ENCODE results near the gene IRF9. TPM values are rescaled to one million over a fixed set of nuclear protein-coding genes. Genes with fewer than 3 reads are reported as not detected.

Gene IRF9
- total RNA-seq, 1 donor from 2014 or later = 43.4 TPM

- no peak for DNase-seq
These were observed 17.5 kb downstream of the IRF9 start for GRCh38 chr14:24178399-24179178.

DNA sequence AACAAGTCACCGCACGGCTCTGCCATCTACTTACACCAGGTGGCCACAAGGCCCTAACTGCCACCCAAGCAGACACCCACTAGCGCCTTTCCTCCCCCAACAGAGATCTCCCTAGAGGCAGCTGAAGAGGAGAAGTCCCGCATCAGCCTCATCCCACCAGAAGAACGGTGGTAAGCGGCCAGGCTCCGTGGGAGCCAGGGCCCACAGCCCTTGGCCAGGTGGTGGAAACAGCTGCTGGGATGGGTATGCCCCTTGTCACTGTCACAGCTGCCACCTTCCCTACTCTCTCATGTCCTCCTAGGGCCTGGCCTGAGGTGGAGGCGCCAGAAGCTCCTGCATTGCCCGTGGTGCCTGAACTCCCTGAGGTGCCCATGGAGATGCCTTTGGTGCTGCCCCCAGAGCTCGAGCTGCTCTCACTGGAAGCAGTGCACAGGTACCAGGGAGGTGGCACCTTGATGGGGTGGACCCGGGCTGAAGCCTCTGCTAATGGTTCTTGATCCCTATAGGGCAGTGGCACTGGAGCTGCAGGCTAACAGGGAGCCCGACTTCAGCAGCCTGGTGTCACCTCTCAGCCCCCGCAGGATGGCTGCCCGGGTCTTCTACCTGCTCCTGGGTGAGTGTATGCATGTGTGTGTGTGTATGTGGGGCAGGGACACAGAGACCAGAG, 18.4 kb downstream of the IRF9 start:
- DNase-seq = no peak

DNA sequence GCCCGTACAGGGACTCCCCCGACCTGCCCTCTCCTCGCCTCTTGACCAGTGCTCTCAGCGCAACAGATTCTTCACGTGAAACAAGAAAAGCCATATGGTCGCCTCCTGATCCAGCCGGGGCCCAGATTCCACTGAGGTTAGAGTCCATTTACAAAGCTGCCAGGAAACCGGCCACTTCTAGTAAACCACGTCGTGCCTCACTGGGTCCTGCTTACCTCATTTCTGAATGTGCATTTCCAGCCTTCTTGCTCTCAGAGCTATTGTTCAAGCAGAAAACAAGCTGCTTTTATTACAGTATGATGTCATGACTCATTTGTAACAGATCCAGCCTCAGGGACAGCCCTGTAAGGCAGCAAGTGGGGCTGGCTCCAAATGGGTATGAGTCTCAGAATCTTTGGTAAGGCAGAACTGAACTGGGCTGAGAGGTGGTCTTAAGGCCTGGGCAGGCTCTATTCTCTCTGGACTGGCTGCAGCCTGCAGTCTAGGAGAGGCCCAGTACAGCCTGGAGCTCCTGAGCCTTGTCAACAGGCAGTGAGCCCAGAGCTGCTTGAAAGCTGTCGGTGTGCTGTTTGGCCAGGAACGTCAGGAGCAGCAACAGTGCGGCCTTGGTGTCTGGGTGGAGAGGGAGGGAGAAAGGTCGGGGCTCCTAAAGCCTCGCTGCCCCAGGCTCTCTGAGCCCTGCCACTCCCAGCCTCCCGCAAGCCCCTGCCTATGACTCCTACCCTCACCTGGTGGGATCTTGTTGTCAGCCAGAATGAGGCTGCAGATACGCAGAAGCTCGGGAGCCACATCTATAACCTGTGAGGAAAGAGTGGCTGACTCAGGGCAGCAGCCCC, 19.1 kb downstream of the IRF9 start:
- no peak for DNase-seq

GRCh38 chr14:24181371-24182077, 20.5 kb downstream of the IRF9 start:
- no peak for DNase-seq

- no peak for DNase-seq
These were observed 21.2 kb downstream of the IRF9 start for GRCh38 chr14:24182110-24182882.

DNA sequence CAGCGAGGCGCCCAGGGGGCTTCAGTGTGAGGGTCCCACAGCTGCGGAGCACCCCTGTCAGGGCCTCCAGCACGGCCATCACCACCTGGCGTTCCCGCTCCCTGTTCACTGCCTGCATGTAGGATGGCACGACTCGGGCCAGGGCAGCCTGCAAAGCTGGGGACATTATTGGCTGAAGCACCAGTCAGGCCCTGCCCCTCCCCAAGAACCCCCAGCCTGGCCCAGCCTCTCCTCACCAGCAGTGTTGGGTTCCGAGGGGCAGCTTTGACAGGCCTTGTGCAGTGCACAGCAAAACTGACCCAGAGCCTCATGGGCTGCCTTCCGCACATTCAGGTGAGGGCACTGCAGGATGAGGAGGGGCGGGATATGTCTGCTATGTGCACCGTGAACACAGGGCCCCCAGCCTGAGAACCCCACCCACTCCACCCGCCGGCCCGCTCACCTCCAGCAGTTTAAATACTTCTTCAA, 22.0 kb downstream of the IRF9 start:
- DNase-seq = no peak

DNA sequence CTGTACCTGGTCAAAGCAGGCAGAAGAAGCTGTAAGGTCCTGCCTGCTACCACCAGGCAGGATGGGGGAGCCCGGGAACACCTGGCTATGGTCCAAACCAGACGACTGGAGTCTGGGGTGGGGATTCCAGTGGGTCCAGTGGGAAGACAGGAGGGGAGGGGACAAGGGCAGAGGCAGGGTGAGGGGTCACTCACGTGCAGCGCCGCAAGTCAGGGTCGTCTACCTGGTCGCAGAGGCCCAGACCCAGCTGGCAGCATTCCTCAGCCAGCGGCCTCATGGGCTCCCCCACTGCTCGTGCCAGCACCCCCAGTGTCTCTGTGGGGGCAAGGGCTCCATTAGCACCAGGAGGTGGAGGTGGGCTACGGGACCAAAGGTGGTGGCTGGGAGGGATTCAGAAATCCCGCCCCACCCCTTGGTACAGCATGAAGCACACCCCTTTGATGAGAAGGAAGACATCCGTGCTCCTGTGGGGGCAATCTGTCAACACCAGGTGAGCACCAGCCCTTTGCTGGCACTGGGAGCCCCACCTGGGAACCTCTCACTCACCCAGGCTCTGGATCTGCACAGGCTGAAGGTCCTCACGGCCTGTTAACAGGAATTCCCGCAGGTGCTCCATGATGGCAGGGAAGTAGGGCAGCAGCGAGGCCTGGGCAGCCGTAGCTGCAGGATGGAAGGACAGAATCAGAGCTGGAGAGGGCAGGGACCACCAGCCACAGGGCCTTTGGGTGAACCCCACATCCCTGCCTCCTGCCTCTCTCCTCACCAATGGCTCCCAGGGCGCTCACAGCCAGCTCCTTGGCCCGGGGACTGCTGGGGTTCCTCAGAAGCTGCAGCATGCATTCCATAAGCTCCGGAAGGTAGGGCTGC, 23.3 kb downstream of the IRF9 start:
- DNase-seq = no peak

- DNase-seq = no peak
These were observed 24.0 kb downstream of the IRF9 start for GRCh38 chr14:24185026-24185425.

DNA sequence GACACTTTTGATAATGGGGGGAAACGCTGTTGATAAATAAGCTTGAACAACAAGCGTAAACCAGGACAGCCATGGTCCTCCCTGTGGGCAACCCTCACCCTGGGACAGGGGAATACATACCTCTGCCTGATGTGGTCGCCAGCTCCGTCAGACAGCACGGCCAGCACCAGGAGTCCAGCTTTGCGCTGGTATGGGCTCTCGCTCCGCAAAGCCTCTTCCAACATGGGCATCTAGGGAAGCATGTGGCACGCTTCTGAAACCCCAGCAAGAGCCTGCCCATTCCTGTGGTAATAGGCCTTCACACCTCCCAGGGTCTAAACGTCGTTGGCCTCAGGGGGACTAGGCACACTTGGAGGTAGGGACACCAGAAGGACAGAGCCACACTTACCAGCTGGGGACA, 24.7 kb downstream of the IRF9 start:
- DNase-seq = no peak

DNA sequence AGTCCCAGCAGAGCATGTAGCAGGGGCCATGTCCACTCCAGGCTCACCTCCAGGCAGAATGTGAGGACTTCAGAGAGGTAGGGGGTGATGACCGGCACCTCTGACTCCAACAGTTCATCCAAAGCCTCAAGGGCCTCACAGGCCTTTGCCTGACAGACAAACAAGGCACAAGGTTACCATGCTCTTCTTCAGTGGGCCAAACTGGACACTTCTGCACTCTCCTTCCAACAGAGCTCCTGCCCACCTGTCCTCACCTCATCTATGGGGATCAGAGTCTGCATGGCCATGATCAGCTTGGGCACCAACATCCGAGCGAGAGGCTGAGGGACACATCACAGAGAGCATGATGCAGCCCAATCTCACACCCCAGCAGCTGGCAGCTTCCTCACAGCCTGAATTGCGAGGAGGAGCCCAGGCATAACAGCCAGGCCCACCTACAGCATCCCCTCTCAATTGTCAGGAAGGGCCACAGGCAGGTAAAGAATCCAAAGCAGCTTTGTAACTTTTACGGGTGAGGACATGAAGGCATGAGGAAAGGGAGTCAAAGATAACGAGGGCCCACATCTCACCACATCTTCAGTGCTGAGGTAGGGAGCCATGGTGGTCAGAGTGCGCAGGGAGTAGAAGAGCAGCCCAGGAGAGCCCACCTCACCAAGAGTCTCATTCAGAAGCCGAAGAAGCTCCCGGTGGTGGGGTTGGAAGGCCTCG, 25.9 kb downstream of the IRF9 start:
- DNase-seq = no peak

DNA sequence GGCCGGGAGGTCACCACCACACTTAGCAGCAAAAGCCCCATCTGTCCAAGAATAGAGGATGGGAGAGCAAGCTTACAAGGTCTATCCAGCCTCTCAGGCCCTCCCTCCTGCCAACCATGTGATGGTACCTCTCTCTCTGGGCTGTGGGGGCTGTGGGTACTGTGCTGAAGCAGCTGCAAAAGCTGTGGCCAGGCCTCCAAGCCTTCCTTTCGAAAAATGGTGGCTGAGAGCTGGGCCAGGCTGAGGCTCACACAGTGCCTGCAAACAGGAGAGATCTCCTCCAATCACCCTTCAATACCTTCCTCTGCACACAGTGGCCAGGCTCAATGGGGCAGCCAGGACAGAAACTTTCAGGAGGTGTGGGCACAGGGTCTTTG, 26.5 kb downstream of the IRF9 start:
- DNase-seq = no peak

DNA sequence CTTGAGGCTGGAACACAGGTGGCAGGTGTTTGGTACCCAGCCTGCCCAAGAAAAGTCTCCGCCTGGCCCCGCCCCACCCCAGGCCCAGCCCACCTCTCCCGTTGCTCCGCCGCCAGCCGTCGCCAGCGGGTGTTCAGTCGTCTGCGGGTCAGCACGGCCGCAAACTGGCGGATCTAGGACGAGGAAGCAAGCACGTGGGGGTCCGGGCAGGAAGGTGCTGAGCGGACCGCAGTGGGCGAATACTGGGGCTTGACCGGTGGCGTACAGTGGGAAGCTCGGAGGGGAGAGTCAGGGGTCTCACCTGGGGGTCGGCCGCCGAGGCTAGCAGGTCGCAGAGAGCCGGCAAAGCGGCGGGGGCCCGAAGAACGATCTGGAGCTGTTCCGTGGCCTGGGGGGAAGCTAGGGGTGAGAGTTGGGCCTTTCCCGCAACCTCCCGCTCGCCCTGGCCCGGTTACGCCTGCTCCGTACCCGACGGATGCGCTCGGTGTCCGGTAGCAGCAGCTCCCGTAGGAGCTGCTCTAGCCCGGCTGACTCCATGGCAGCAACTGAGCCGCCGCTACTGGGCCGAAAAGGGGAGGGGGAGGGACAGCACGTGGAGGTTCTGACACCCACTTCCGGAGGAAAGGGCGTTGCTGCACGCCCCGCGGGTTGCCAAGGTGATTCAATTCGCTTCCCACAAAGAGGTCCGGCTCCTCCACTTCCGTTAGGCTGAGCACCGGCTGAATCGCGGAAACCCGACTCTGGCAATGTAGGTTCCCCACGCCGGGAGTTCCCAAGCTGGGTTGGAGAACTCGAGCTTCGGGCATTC, 27.4 kb downstream of the IRF9 start, which contains the start of gene IPO4:
Gene IPO4 (minus strand): TSS at position 566 of the 808 bp plus-strand sequence. CDS start 29 bp downstream, at position 537.
- peak; percentile 97 for DNase-seq

DNA sequence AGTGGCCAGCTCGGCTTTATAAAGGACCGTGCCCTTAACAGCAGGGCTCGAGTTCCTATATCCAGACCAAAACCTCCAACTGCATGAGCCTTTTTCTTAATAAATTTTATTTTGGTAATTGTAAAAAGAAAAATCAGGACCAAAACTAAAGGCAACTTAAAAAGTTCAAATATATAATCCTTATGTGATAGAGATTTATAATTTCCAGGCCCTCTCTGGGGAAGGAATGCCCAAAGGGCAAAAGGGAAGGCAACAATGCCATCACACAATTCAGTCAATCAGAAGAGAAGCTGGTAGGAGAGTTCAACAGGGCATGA, 28.0 kb downstream of the IRF9 start:
- no peak for DNase-seq

- DNase-seq = no peak
These were observed 28.4 kb downstream of the IRF9 start for GRCh38 chr14:24189460-24189859.

- DNase-seq = no peak
These were observed 29.4 kb downstream of the IRF9 start for GRCh38 chr14:24190416-24190815.

DNA sequence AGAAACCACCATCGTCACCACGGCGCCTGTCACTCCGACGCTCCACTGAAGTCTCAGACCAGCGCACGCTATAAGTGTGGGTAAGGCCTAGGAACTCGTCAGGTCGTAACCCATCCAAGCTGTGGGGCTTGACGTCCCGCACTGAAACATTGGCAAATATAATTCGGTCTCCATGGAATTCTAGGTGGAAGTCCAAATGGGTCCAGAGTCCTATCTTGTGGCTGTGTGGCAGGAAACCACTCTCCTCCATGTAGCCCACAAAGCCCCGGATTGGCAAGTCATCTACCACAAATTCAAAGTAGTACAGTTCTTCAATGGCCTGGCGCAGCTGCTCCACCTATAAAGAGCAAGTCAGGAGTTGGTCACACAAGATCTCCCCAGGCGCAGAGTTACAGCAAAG, 31.9 kb downstream of the IRF9 start:
- DNase-seq = no peak

GRCh38 chr14:24194186-24194872, 33.3 kb downstream of the IRF9 start:
- no peak for DNase-seq

- no peak for DNase-seq
These were observed 33.8 kb downstream of the IRF9 start for GRCh38 chr14:24194873-24195185.
